HepG2 (cell line): ENCODE measurements around the gene CERS6. TPM values are rescaled to one million over a fixed set of nuclear protein-coding genes. Genes with fewer than 3 reads are reported as not detected.

Source experiments
- ATAC-seq: fragments of 200-7000 bp; cut with Tn5 transposase; 3 replicates; pipeline ENCODE4 v1.9.1; 2020; ENCODE audit warnings: mild to moderate bottlenecking, moderate library complexity
- BruUV-seq: library from RNA; stranded (reverse); fragments of 400-500 nt; replicated peaks from 2 replicates; lab custom pipeline; 2021; lab: Mats Ljungman, UMichigan
- CTCF ChIA-PET: fragments of 300-600 bp; formaldehyde crosslinking; extraction: SDS; loops from one replicate; lab custom pipeline; 2021; ENCODE audit warnings: low total read pairs, inconsistent platforms, low intra/inter-chr PET ratio; lab: Yijun Ruan, JAX
- POLR2A ChIA-PET: fragments of 350-600 bp; sonication (Branson Sonifier 250); formaldehyde crosslinking; loops from one replicate; lab custom pipeline; 2020; ENCODE audit warnings: antibody characterized with exemption, inconsistent platforms; lab: Yijun Ruan, JAX
- DNase-seq: peaks from one replicate; pipeline ENCODE4 v3.0.0-alpha.2; 2015; ENCODE audit warnings: low spot score
- FAIRE-seq: peaks from 3 replicates; lab custom pipeline; 2011; peaks lifted over from hg19 to GRCh38; lab: Jason Lieb, UNC
- H2AFZ ChIP-seq: one replicate; pipeline ENCODE4 v1.6.1; 2011; ENCODE audit warnings: low read length, inconsistent platforms
- H3K27ac ChIP-seq: fragments of 300-600 bp; 3 replicates; pipeline ENCODE4 v1.8.0; 2011; ENCODE audit warnings: mixed run types, mild to moderate bottlenecking, mixed read lengths, low read length, inconsistent platforms; ENCODE audit not compliant: insufficient read depth; ENCODE audit errors: extremely low read length
- H3K27me3 ChIP-seq, 2 experiments: fragments of 200-600 bp in 1 of 2; 2 replicates in 1 of 2; 3 replicates in 1 of 2; pipeline versions ENCODE4 v1.6.0 to v1.8.0; 2011; ENCODE audit warnings: low read length in 2 of 2, mild to moderate bottlenecking in 2 of 2, moderate library complexity in 2 of 2, inconsistent platforms in 1 of 2; ENCODE audit not compliant: insufficient read depth in 2 of 2, control insufficient read depth in 1 of 2
- H3K36me3 ChIP-seq, 2 experiments: fragments of 200-600 bp in 1 of 2; replicated peaks in 1 of 2; 2 replicates in 1 of 2; 3 replicates in 1 of 2; pipeline versions ENCODE4 v1.5.1 to v1.8.0; 2011; ENCODE audit warnings: low read length in 2 of 2, inconsistent platforms in 1 of 2; ENCODE audit not compliant: insufficient read depth in 2 of 2, control insufficient read depth in 1 of 2
- H3K4me1 ChIP-seq: 2 replicates; pipeline ENCODE4 v1.5.1; 2012; ENCODE audit warnings: low read length, inconsistent platforms; ENCODE audit not compliant: insufficient read depth
- H3K4me2 ChIP-seq: 2 replicates; pipeline ENCODE4 v1.6.0; 2011; ENCODE audit warnings: low read depth, low read length, inconsistent platforms
- H3K4me3 ChIP-seq, 3 experiments: fragments of 200-600 bp in 1 of 3; sonication (generic), shearing (Covaris generic) in 1 of 3; replicated peaks in 1 of 3; 2 replicates each; pipeline ENCODE4 v1.5.1; 2011 to 2016; ENCODE audit warnings: low read length in 3 of 3, inconsistent platforms in 2 of 3, low read depth in 2 of 3, mild to moderate bottlenecking in 2 of 3, control low read depth in 1 of 3, mixed read lengths in 1 of 3; ENCODE audit not compliant: insufficient read depth in 1 of 3
- H3K79me2 ChIP-seq: one replicate; pipeline ENCODE4 v1.6.1; 2011; ENCODE audit warnings: low read length, inconsistent platforms; ENCODE audit not compliant: insufficient read depth
- H3K9ac ChIP-seq: 2 replicates; pipeline ENCODE4 v1.6.0; 2011; ENCODE audit warnings: mild to moderate bottlenecking, low read depth, low read length, inconsistent platforms; ENCODE audit not compliant: insufficient read depth
- H3K9me3 ChIP-seq: 2 replicates; pipeline ENCODE4 v1.5.1; 2012; ENCODE audit warnings: mild to moderate bottlenecking, low read length
- H4K20me1 ChIP-seq: 2 replicates; pipeline ENCODE4 v1.6.0; 2011; ENCODE audit warnings: inconsistent platforms, mild to moderate bottlenecking, low read length, moderate library complexity; ENCODE audit not compliant: insufficient read depth
- BRF2 ChIP-seq: sonication (generic); formaldehyde crosslinking; IDR thresholded peaks from 2 replicates; pipeline ENCODE4 v1.8.1; 2022; ENCODE audit warnings: mild to moderate bottlenecking, missing genetic modification reagents
- MED13 ChIP-seq: sonication (generic); formaldehyde crosslinking; IDR thresholded peaks from 2 replicates; pipeline ENCODE4 v1.5.0; 2020; ENCODE audit warnings: missing genetic modification reagents
- MTA3 ChIP-seq: sonication (generic); formaldehyde crosslinking; IDR thresholded peaks from 2 replicates; pipeline ENCODE4 v1.4.0; 2020; ENCODE audit warnings: missing genetic modification reagents
- MTF1 ChIP-seq: sonication (generic); formaldehyde crosslinking; IDR thresholded peaks from 2 replicates; pipeline ENCODE4 v1.5.0; 2020; ENCODE audit warnings: missing genetic modification reagents
- MYC ChIP-seq: sonication (generic); formaldehyde crosslinking; IDR thresholded peaks from 2 replicates; pipeline ENCODE4 v1.9.0; 2021; ENCODE audit warnings: missing genetic modification reagents, borderline replicate concordance
- NFE2L2 ChIP-seq: fragments of 150-350 bp; IDR thresholded peaks from 2 replicates; pipeline ENCODE4 v1.6.1; 2014; ENCODE audit warnings: low read length
- PCBP1 ChIP-seq: fragments of 200-400 bp; formaldehyde crosslinking; IDR thresholded peaks from 2 replicates; pipeline ENCODE4 v1.6.1; 2017; ENCODE audit warnings: mild to moderate bottlenecking, low read depth, low read length, borderline replicate concordance
- RARA ChIP-seq: IDR thresholded peaks from 2 replicates; pipeline ENCODE4 v1.6.1; 2016; ENCODE audit warnings: missing genetic modification reagents, missing compliant biosample characterization
- ZNF20 ChIP-seq: sonication (generic); formaldehyde crosslinking; IDR thresholded peaks from 2 replicates; pipeline ENCODE4 v1.4.0; 2020; ENCODE audit warnings: mild to moderate bottlenecking, moderate library complexity, missing genetic modification reagents
- ZNF230 ChIP-seq: sonication (generic); formaldehyde crosslinking; IDR thresholded peaks from 2 replicates; pipeline ENCODE4 v1.4.0; 2020; ENCODE audit warnings: mild to moderate bottlenecking, missing genetic modification reagents
- ZNF34 ChIP-seq: sonication (generic); formaldehyde crosslinking; IDR thresholded peaks from 2 replicates; pipeline ENCODE4 v1.4.0; 2020; ENCODE audit warnings: mild to moderate bottlenecking, missing genetic modification reagents, borderline replicate concordance
- ZNF572 ChIP-seq: sonication (generic); formaldehyde crosslinking; IDR thresholded peaks from 2 replicates; pipeline ENCODE4 v1.5.1; 2020; ENCODE audit warnings: mild to moderate bottlenecking, missing genetic modification reagents
- ZSCAN30 ChIP-seq: sonication (generic); formaldehyde crosslinking; IDR thresholded peaks from 2 replicates; pipeline ENCODE4 v1.5.0; 2020; ENCODE audit warnings: mild to moderate bottlenecking, missing genetic modification reagents
- WGBS: methylation state at CpG from one replicate; pipeline ENCODE4 v1.1.6; 2017; ENCODE audit warnings: low lambda C conversion rate; 5-methylcytosine and 5-hydroxymethylcytosine counted together
- in situ Hi-C: cut with HindIII; loops from 2 replicates; pipeline ENCODE4 v1.10.0; 2017; ENCODE audit warnings: low pct_unique_long_range_greater_than_20kb; ENCODE audit not compliant: extremely low pct_ligation_motif_present
- intact Hi-C: fragments of 100-400 bp; cut with micrococcal nuclease; formaldehyde crosslinking; loops from one replicate; pipeline ENCODE4 v1.10.0; 2022; ENCODE audit not compliant: unreplicated experiment
- polyA plus RNA-seq, 8 experiments: library from polyadenylated mRNA; depleted of rRNA in 3 of 8; stranded (reverse) in 7 of 8; unstranded in 1 of 8; fragments of >200 nt; fragmentation: Illumina TruSeq in 4 of 8; extraction: Trizol in 4 of 8; gene quantifications; 2 replicates each; pipeline versions ENCODE4 v1.2.1 to v1.2.3, GENCODE V29; 2011 to 2016; ENCODE audit warnings: low read depth in 4 of 8, missing spikeins in 1 of 8, mixed read lengths in 1 of 8; ENCODE audit not compliant: insufficient read depth in 1 of 8
- total RNA-seq, 5 experiments: library from RNA; depleted of rRNA; stranded (reverse); fragments of >200 nt; fragmentation: Illumina TruSeq; extraction: Trizol; gene quantifications; 2 replicates each; pipeline ENCODE4 v1.2.3, GENCODE V29; 2016; ENCODE audit warnings: low read depth in 1 of 5
- TF ChIP-seq, protein P1 (sequence below): sonication (generic); formaldehyde crosslinking; conservative IDR thresholded peaks from 2 replicates; pipeline ENCODE4 v1.4.0; 2020; ENCODE audit warnings: missing genetic modification reagents
- TF ChIP-seq, protein P2 (sequence below): sonication (generic); formaldehyde crosslinking; IDR thresholded peaks from 2 replicates; pipeline ENCODE4 v1.5.0; 2020; ENCODE audit warnings: missing genetic modification reagents
- TF ChIP-seq, protein P3 (sequence below): sonication (generic); formaldehyde crosslinking; IDR thresholded peaks from 2 replicates; pipeline ENCODE4 v1.8.1; 2022; ENCODE audit warnings: low read depth, mild to moderate bottlenecking, missing genetic modification reagents
- TF ChIP-seq, protein P4 (sequence below): sonication (generic); formaldehyde crosslinking; IDR thresholded peaks from 2 replicates; pipeline ENCODE4 v1.5.0; 2020; ENCODE audit warnings: missing genetic modification reagents

Gene CERS6
- total and polyA plus RNA-seq, 2 of the 13 experiments (the other 11 are each of a cell fraction or from before 2014, with no cell fraction given) = 10.1 to 20.3 TPM

GRCh38 chr2:168679741-168680310 lies 223.8 kb downstream of the CERS6 start (continued):
- TF ChIP-seq, protein P1, sequence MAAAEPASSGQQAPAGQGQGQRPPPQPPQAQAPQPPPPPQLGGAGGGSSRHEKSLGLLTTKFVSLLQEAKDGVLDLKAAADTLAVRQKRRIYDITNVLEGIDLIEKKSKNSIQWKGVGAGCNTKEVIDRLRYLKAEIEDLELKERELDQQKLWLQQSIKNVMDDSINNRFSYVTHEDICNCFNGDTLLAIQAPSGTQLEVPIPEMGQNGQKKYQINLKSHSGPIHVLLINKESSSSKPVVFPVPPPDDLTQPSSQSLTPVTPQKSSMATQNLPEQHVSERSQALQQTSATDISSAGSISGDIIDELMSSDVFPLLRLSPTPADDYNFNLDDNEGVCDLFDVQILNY (CRISPR knock-in tag) = no peak
- TF ChIP-seq MYC (CRISPR knock-in tag) = no peak
- TF ChIP-seq ZNF34 (CRISPR knock-in tag) = no peak
- TF ChIP-seq, protein P2, sequence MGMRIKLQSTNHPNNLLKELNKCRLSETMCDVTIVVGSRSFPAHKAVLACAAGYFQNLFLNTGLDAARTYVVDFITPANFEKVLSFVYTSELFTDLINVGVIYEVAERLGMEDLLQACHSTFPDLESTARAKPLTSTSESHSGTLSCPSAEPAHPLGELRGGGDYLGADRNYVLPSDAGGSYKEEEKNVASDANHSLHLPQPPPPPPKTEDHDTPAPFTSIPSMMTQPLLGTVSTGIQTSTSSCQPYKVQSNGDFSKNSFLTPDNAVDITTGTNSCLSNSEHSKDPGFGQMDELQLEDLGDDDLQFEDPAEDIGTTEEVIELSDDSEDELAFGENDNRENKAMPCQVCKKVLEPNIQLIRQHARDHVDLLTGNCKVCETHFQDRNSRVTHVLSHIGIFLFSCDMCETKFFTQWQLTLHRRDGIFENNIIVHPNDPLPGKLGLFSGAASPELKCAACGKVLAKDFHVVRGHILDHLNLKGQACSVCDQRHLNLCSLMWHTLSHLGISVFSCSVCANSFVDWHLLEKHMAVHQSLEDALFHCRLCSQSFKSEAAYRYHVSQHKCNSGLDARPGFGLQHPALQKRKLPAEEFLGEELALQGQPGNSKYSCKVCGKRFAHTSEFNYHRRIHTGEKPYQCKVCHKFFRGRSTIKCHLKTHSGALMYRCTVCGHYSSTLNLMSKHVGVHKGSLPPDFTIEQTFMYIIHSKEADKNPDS = no peak
- no peak for TF ChIP-seq ZNF20 (CRISPR knock-in tag)
- TF ChIP-seq, all 625 proteins: peak for 0

GRCh38 chr2:168683996-168684395 lies 227.9 kb downstream of the CERS6 start:
- intact Hi-C loops = no loop called here
- 97% methylated on average over 1 of the region's 1 CpG for WGBS
- Histone ChIP-seq H3K4me2 (no peak overlapping the region), H3K4me1 (peaks cover 15% of the 10 kb centered on the region), H3K36me3 (no peaks in the 10 kb centered on the region), H3K27me3 (no peaks in the 10 kb centered on the region), H3K27ac (no peak overlapping the region), H3K4me3 (no peak overlapping the region), H4K20me1 (no peaks in the 10 kb centered on the region), H3K79me2 (no peaks in the 10 kb centered on the region), H2AFZ (no peak overlapping the region), H3K9me3 (no peaks in the 10 kb centered on the region), H3K9ac (no peak overlapping the region)
- ATAC-seq = peak; percentile 61
- DNase-seq = peak; percentile 27
- BruUV-seq = no TSS peak
- ChIA-PET CTCF (no interaction called here), POLR2A (no interaction called here)
- in situ Hi-C loops = no loop called here
- no peak for FAIRE-seq
- TF ChIP-seq, protein P3, sequence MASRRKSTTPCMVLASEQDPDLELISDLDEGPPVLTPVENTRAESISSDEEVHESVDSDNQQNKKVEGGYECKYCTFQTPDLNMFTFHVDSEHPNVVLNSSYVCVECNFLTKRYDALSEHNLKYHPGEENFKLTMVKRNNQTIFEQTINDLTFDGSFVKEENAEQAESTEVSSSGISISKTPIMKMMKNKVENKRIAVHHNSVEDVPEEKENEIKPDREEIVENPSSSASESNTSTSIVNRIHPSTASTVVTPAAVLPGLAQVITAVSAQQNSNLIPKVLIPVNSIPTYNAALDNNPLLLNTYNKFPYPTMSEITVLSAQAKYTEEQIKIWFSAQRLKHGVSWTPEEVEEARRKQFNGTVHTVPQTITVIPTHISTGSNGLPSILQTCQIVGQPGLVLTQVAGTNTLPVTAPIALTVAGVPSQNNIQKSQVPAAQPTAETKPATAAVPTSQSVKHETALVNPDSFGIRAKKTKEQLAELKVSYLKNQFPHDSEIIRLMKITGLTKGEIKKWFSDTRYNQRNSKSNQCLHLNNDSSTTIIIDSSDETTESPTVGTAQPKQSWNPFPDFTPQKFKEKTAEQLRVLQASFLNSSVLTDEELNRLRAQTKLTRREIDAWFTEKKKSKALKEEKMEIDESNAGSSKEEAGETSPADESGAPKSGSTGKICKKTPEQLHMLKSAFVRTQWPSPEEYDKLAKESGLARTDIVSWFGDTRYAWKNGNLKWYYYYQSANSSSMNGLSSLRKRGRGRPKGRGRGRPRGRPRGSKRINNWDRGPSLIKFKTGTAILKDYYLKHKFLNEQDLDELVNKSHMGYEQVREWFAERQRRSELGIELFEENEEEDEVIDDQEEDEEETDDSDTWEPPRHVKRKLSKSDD = no peak
- no peak for TF ChIP-seq ZSCAN30 (CRISPR knock-in tag)
- TF ChIP-seq ZNF572 (CRISPR knock-in tag) = no peak
- TF ChIP-seq ZNF230 (CRISPR knock-in tag) = no peak
- TF ChIP-seq MED13 = no peak
- no peak for TF ChIP-seq BRF2 (CRISPR knock-in tag)
- TF ChIP-seq MTA3 (CRISPR knock-in tag) = no peak
- no peak for TF ChIP-seq MTF1 (CRISPR knock-in tag)
- TF ChIP-seq NFE2L2 = no peak
- TF ChIP-seq, protein P4, sequence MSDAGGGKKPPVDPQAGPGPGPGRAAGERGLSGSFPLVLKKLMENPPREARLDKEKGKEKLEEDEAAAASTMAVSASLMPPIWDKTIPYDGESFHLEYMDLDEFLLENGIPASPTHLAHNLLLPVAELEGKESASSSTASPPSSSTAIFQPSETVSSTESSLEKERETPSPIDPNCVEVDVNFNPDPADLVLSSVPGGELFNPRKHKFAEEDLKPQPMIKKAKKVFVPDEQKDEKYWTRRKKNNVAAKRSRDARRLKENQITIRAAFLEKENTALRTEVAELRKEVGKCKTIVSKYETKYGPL (CRISPR knock-in tag) = 0 out of 2 replicates have a peak, but pooled peaks have one; percentile 24
- no peak for TF ChIP-seq PCBP1
- 0 out of 2 replicates have a peak, but pooled peaks have one; percentile 29 for TF ChIP-seq RARA (CRISPR knock-in tag)
